HEK293 (cell line): ENCODE results near the gene CBLIF.

ENCODE experiments used
- CTCF ChIA-PET: fragments of 350-600 bp; formaldehyde crosslinking; extraction: SDS; loops from one replicate; lab custom pipeline; 2021; ENCODE audit warnings: antibody characterized with exemption; lab: Yijun Ruan, JAX
- POLR2A ChIA-PET: fragments of 300-600 bp; formaldehyde crosslinking; extraction: SDS; loops from one replicate; lab custom pipeline; 2020; ENCODE audit warnings: antibody characterized with exemption, inconsistent platforms; lab: Yijun Ruan, JAX
- H3K27ac ChIP-seq: fragments of 200-500 bp; sonication (Bioruptor generic); 2 replicates; pipeline ENCODE4 v1.5.1; 2014; ENCODE audit warnings: low read depth, low read length, control low read depth, inconsistent platforms; ENCODE audit errors: extremely low read depth
- H3K36me3 ChIP-seq, 2 experiments: fragments of 200-500 bp in 1 of 2; sonication (Bioruptor generic) in 1 of 2; 1 replicate in 1 of 2; 2 replicates in 1 of 2; pipeline ENCODE4 v1.5.1; 2014 to 2017; ENCODE audit warnings: inconsistent platforms in 2 of 2, low read length in 2 of 2; ENCODE audit not compliant: control insufficient read depth in 2 of 2, insufficient read depth in 1 of 2
- H3K4me1 ChIP-seq: fragments of 200-500 bp; sonication (Bioruptor generic); 2 replicates; pipeline ENCODE4 v1.5.1; 2014; ENCODE audit warnings: mild to moderate bottlenecking, low read length, inconsistent platforms; ENCODE audit not compliant: control insufficient read depth, insufficient read depth
- H3K4me3 ChIP-seq: 2 replicates; pipeline ENCODE4 v1.5.1; 2011; ENCODE audit warnings: low read depth, mild to moderate bottlenecking, control low read depth, low read length, moderate library complexity
- H3K9me3 ChIP-seq: fragments of 200-500 bp; sonication (Bioruptor generic); 2 replicates; pipeline ENCODE4 v1.5.1; 2014; ENCODE audit warnings: low read depth, low read length, inconsistent platforms; ENCODE audit not compliant: control insufficient read depth, insufficient read depth
- EGR2 ChIP-seq: fragments of 450-650 bp; formaldehyde crosslinking; IDR thresholded peaks from 2 replicates; pipeline ENCODE4 v1.5.1; 2016; ENCODE audit warnings: low read depth, missing biosample characterization, missing genetic modification characterization
- GFI1B ChIP-seq: fragments of 450-650 bp; formaldehyde crosslinking; IDR thresholded peaks from 2 replicates; pipeline ENCODE4 v1.5.1; 2016; ENCODE audit warnings: missing biosample characterization, missing genetic modification characterization
- IKZF3 ChIP-seq: fragments of 450-650 bp; IDR thresholded peaks from 2 replicates; pipeline ENCODE4 v1.5.0; 2018; ENCODE audit warnings: missing biosample characterization, mild to moderate bottlenecking, missing genetic modification characterization, moderate library complexity
- KLF16 ChIP-seq: fragments of 450-650 bp; formaldehyde crosslinking; IDR thresholded peaks from 2 replicates; pipeline ENCODE4 v1.5.1; 2017; ENCODE audit warnings: missing biosample characterization, missing genetic modification characterization
- KLF8 ChIP-seq: fragments of 450-650 bp; formaldehyde crosslinking; IDR thresholded peaks from 2 replicates; pipeline ENCODE4 v1.5.1; 2016; ENCODE audit warnings: missing biosample characterization, missing genetic modification characterization
- OVOL3 ChIP-seq: fragments of 450-650 bp; formaldehyde crosslinking; IDR thresholded peaks from 2 replicates; pipeline ENCODE4 v1.5.1; 2016; ENCODE audit warnings: missing biosample characterization, missing genetic modification characterization
- PBX3 ChIP-seq: sonication (generic); formaldehyde crosslinking; IDR thresholded peaks from 2 replicates; pipeline ENCODE4 v1.8.1; 2022; ENCODE audit warnings: mild to moderate bottlenecking, moderate library complexity, missing genetic modification reagents
- PRDM4 ChIP-seq: fragments of 450-650 bp; formaldehyde crosslinking; IDR thresholded peaks from 2 replicates; pipeline ENCODE4 v1.5.1; 2017; ENCODE audit warnings: missing biosample characterization, missing genetic modification characterization
- SP2 ChIP-seq: fragments of 450-650 bp; formaldehyde crosslinking; IDR thresholded peaks from 2 replicates; pipeline ENCODE4 v1.5.1; 2016; ENCODE audit warnings: missing biosample characterization, missing genetic modification characterization
- SP3 ChIP-seq: fragments of 450-650 bp; formaldehyde crosslinking; IDR thresholded peaks from 2 replicates; pipeline ENCODE4 v1.5.1; 2016; ENCODE audit warnings: missing biosample characterization, missing genetic modification characterization
- SP7 ChIP-seq: fragments of 450-650 bp; formaldehyde crosslinking; IDR thresholded peaks from 2 replicates; pipeline ENCODE4 v1.5.1; 2016; ENCODE audit warnings: missing biosample characterization, missing genetic modification characterization
- YY2 ChIP-seq: fragments of 450-650 bp; formaldehyde crosslinking; IDR thresholded peaks from 2 replicates; pipeline ENCODE4 v1.5.1; 2016; ENCODE audit warnings: missing biosample characterization, missing genetic modification characterization
- ZBTB20 ChIP-seq: fragments of 450-650 bp; formaldehyde crosslinking; IDR thresholded peaks from 2 replicates; pipeline ENCODE4 v1.5.1; 2016; ENCODE audit warnings: missing biosample characterization, missing genetic modification characterization
- ZBTB6 ChIP-seq: fragments of 450-650 bp; formaldehyde crosslinking; IDR thresholded peaks from 2 replicates; pipeline ENCODE4 v1.5.1; 2017; ENCODE audit warnings: missing biosample characterization, missing genetic modification characterization
- ZBTB8A ChIP-seq: fragments of 450-650 bp; formaldehyde crosslinking; IDR thresholded peaks from 2 replicates; pipeline ENCODE4 v1.5.1; 2016; ENCODE audit warnings: missing biosample characterization, missing genetic modification characterization
- ZFP69B ChIP-seq: fragments of 450-650 bp; formaldehyde crosslinking; IDR thresholded peaks from 2 replicates; pipeline ENCODE4 v1.5.1; 2016; ENCODE audit warnings: missing biosample characterization, missing genetic modification characterization
- ZNF155 ChIP-seq: fragments of 450-650 bp; formaldehyde crosslinking; IDR thresholded peaks from 2 replicates; pipeline ENCODE4 v1.5.1; 2016; ENCODE audit warnings: missing biosample characterization, missing genetic modification characterization
- ZNF2 ChIP-seq: fragments of 450-650 bp; formaldehyde crosslinking; IDR thresholded peaks from 2 replicates; pipeline ENCODE4 v1.5.1; 2016; ENCODE audit warnings: missing biosample characterization, missing genetic modification characterization
- ZNF335 ChIP-seq: fragments of 450-650 bp; formaldehyde crosslinking; conservative IDR thresholded peaks from 2 replicates; pipeline ENCODE4 v1.5.1; 2016; ENCODE audit warnings: missing biosample characterization, missing genetic modification characterization
- ZNF350 ChIP-seq: fragments of 450-650 bp; formaldehyde crosslinking; IDR thresholded peaks from 2 replicates; pipeline ENCODE4 v1.5.0; 2017; ENCODE audit warnings: missing biosample characterization, mild to moderate bottlenecking, missing genetic modification characterization
- ZNF391 ChIP-seq: fragments of 450-650 bp; formaldehyde crosslinking; IDR thresholded peaks from 2 replicates; pipeline ENCODE4 v1.5.1; 2016; ENCODE audit warnings: low read depth, missing biosample characterization, missing genetic modification characterization, borderline replicate concordance
- ZNF561 ChIP-seq: fragments of 450-650 bp; IDR thresholded peaks from 2 replicates; pipeline ENCODE4 v1.5.1; 2018; ENCODE audit warnings: missing biosample characterization, missing genetic modification characterization, borderline replicate concordance
- ZNF585B ChIP-seq: fragments of 450-650 bp; formaldehyde crosslinking; IDR thresholded peaks from 2 replicates; pipeline ENCODE4 v1.5.1; 2016; ENCODE audit warnings: missing biosample characterization, missing genetic modification characterization
- ZNF600 ChIP-seq: fragments of 450-650 bp; formaldehyde crosslinking; IDR thresholded peaks from 2 replicates; pipeline ENCODE4 v1.5.1; 2016; ENCODE audit warnings: missing biosample characterization, missing genetic modification characterization
- ZNF623 ChIP-seq: fragments of 450-650 bp; formaldehyde crosslinking; IDR thresholded peaks from 2 replicates; pipeline ENCODE4 v1.5.1; 2016; ENCODE audit warnings: missing biosample characterization, missing genetic modification characterization
- ZNF626 ChIP-seq: fragments of 450-650 bp; sonication (Bioruptor Pico); formaldehyde crosslinking; IDR thresholded peaks from 2 replicates; pipeline ENCODE4 v1.5.1; 2018; ENCODE audit warnings: missing biosample characterization, missing genetic modification characterization, inconsistent platforms
- ZNF639 ChIP-seq: fragments of 450-650 bp; formaldehyde crosslinking; IDR thresholded peaks from 2 replicates; pipeline ENCODE4 v1.5.1; 2016; ENCODE audit warnings: missing biosample characterization, missing genetic modification characterization
- ZNF664 ChIP-seq: fragments of 450-650 bp; formaldehyde crosslinking; IDR thresholded peaks from 2 replicates; pipeline ENCODE4 v1.5.1; 2016; ENCODE audit warnings: missing biosample characterization, missing genetic modification characterization
- ZNF692 ChIP-seq: fragments of 450-650 bp; formaldehyde crosslinking; IDR thresholded peaks from 2 replicates; pipeline ENCODE4 v1.5.1; 2016; ENCODE audit warnings: missing biosample characterization, missing genetic modification characterization
- ZNF776 ChIP-seq: fragments of 450-650 bp; formaldehyde crosslinking; IDR thresholded peaks from 2 replicates; pipeline ENCODE4 v1.5.0; 2017; ENCODE audit warnings: missing biosample characterization, missing genetic modification characterization, borderline replicate concordance
- ZXDB ChIP-seq: fragments of 450-650 bp; formaldehyde crosslinking; IDR thresholded peaks from 2 replicates; pipeline ENCODE4 v1.5.1; 2016; ENCODE audit warnings: missing biosample characterization, missing genetic modification characterization

Gene CBLIF

GRCh38 chr11:59810189-59810910 is 34.9 kb downstream of the CBLIF start, which contains the start of gene MRPL16:
MRPL16 (minus strand) TSS chr11:59810778; CDS start chr11:59810658, 120 bp downstream.
- CTCF ChIA-PET: interaction anchor here (0.6 to 4.0 kb wide), 4 partner anchors 9 to 1391 kb away, joined by 3 to 27 read pairs (median 4); partner anchors contain the start of gene STX3
- Histone ChIP-seq H3K4me1 (no peaks in the 10 kb centered on the region), H3K27ac (peak within 1 kb of the TSS; percentile 38; the same call in 1 of the 2 replicates), H3K9me3 (no peaks in the 10 kb centered on the region), H3K4me3 (peak within 1 kb of the TSS; percentile 100), H3K36me3 (peaks cover 4 to 35% of the 10 kb centered on the region in 2 experiments; a peak in 2 of 3 replicates)
- POLR2A ChIA-PET: interaction anchor here (0.5 to 2.0 kb wide), 5 partner anchors 9 to 195 kb away, joined by 3 to 16 read pairs (median 4); partner anchors contain the start of genes OSBP, PATL1 and STX3
- no peak for TF ChIP-seq IKZF3 (tag by site-specific recombination)
- TF ChIP-seq OVOL3 (tag by site-specific recombination): no peak
- peak; percentile 29; the same call in 1 of the 2 replicates for TF ChIP-seq EGR2 (tag by site-specific recombination)
- TF ChIP-seq ZNF600: peak; percentile 32; the same call in 1 of the 2 replicates
- peak; percentile 87 for TF ChIP-seq KLF8 (tag by site-specific recombination)
- TF ChIP-seq SP2: peak; percentile 58
- TF ChIP-seq ZNF664: 0 out of 2 replicates have a peak, but pooled peaks have one; percentile 26
- TF ChIP-seq PBX3: no peak
- TF ChIP-seq ZNF776 (tag by site-specific recombination): no peak
- no peak for TF ChIP-seq ZNF585B
- peak; percentile 49; the same call in 1 of the 2 replicates for TF ChIP-seq ZBTB8A
- TF ChIP-seq ZNF2 (tag by site-specific recombination): peak; percentile 62; the same call in 1 of the 2 replicates
- TF ChIP-seq ZBTB6 (tag by site-specific recombination): peak; percentile 49; the same call in 1 of the 2 replicates
- peak; percentile 82 for TF ChIP-seq ZXDB
- peak; percentile 61; the same call in 1 of the 2 replicates for TF ChIP-seq ZNF692 (tag by site-specific recombination)
- TF ChIP-seq GFI1B (tag by site-specific recombination): no peak
- peak; percentile 65; the same call in 1 of the 2 replicates for TF ChIP-seq ZNF561 (tag by site-specific recombination)
- TF ChIP-seq ZNF335 (tag by site-specific recombination): peak; percentile 55
- TF ChIP-seq ZNF623 (tag by site-specific recombination): no peak
- TF ChIP-seq ZBTB20 (tag by site-specific recombination): peak; percentile 37; the same call in 1 of the 2 replicates
- TF ChIP-seq PRDM4 (tag by site-specific recombination): no peak
- TF ChIP-seq YY2 (tag by site-specific recombination): no peak
- TF ChIP-seq ZNF391: no peak
- TF ChIP-seq ZFP69B (tag by site-specific recombination): peak; percentile 77
- TF ChIP-seq SP7 (tag by site-specific recombination): peak; percentile 76
- no peak for TF ChIP-seq ZNF350 (tag by site-specific recombination)
- peak; percentile 48; the same call in 1 of the 2 replicates for TF ChIP-seq ZNF626
- TF ChIP-seq KLF16: peak; percentile 76
- peak; percentile 82 for TF ChIP-seq ZNF639 (tag by site-specific recombination)
- peak; percentile 60 for TF ChIP-seq SP3 (tag by site-specific recombination)
- TF ChIP-seq ZNF155 (tag by site-specific recombination): no peak
